GM18502 (cell line): ENCODE data around the gene TTC22.

ENCODE experiments used
- ATAC-seq: cut with Tn5 transposase; IDR thresholded peaks from one replicate; pipeline ENCODE4 v1.9.1; 2021; ENCODE audit warnings: mild to moderate bottlenecking; ENCODE audit not compliant: unreplicated experiment, poor library complexity

TTC22 gene

DNA sequence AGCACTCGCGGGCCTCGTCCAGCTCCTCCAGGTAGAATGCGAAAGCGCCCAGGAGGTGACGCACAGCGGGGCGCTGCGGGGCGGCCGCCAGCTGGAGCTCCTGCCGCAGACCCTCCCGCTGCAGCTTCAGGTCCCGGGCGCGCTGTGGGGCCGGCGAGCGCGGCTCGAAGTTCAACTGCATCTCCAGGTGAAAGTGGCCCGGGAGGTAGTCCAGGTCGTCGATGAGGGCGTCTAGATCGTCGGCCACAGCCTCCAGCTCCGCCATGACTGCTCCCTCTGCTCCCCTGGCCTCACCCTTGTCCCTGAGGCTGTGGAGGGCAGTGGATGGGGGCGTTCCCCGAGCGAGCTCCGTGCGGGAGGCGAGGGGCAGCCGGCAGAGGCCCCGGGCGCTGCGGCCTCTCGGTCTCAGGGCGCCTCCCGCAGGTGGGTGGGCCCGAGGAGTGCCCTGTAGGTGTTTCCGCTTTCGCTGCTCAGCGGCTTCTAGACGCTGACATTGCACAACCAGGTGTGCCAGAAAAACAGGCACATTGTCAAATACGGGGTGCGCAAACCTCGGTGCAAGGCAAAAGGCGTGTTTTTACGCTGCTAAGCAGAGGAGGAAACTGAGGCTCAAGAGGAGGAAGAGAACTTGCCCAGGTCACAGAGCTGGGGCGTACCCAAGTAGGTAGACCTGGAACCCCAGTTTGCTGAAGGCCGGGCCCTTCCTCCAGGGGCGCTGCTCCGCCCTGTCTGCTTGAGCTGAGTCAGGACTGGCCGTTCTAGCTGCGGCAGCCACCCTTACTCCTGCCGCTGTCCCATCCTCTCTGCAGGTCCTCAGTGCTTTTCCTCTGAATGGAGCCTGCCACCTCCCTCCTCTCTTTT lies at the start of gene TTC22:
Gene TTC22, minus strand, starts transcription at position 425 of the 861 bp plus-strand sequence. Its CDS starts 160 bp downstream, at position 265.
- ATAC-seq: peak; percentile 89

GRCh38 chr1:54850737-54851136 lies 49.6 kb upstream of the TTC22 start:
- ATAC-seq: no peak

GRCh38 chr1:54850069-54850730 lies 49.1 kb upstream of the TTC22 start:
- no peak for ATAC-seq

- no peak for ATAC-seq
Observed at GRCh38 chr1:54849219-54850068, 48.3 kb upstream of the TTC22 start.

- no peak for ATAC-seq
Observed at GRCh38 chr1:54848134-54848948, 47.2 kb upstream of the TTC22 start.

- ATAC-seq: no peak
Observed at GRCh38 chr1:54846716-54847284, 45.7 kb upstream of the TTC22 start.

DNA sequence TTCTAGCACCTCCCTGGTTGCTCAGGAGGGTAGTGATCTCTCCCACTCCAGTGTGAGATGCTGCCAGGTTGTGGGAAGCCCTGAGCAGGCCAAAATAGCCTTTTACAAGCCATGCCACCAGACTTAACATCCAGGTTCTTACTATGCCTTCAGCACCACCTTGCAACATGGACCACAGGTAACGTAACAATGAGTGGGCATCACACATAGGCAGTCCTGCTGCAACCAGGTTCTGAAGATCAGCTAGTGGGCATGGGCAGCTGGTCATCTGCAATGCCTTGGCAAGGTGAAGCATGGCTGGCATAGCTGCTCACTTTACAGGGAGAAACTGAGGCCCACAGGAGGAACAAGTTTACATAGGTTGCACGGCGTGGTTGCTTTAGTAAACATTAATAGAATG lies 45.2 kb upstream of the TTC22 start:
- ATAC-seq: no peak

GRCh38 chr1:54845772-54846171 lies 44.6 kb upstream of the TTC22 start:
- ATAC-seq: no peak

DNA sequence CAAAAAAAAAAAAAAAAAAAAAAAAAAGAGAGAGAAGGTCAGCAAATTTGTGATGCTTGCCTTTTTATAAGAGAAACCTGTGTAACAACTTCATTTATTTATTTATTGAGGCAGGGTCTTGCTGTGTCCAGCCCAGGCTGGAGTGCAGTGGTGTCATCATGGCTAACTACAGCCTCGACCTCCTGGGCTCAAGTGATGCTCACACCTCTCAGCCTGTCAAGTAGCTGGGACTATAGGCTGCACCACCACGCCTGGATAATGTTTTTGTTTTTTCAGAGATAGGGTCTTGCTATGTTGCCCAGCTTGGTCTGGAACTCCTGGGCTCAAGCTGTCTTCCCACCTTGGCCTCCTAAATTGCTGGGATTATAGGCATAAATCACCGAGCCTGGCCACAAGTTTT lies 43.4 kb upstream of the TTC22 start:
- ATAC-seq: no peak

DNA sequence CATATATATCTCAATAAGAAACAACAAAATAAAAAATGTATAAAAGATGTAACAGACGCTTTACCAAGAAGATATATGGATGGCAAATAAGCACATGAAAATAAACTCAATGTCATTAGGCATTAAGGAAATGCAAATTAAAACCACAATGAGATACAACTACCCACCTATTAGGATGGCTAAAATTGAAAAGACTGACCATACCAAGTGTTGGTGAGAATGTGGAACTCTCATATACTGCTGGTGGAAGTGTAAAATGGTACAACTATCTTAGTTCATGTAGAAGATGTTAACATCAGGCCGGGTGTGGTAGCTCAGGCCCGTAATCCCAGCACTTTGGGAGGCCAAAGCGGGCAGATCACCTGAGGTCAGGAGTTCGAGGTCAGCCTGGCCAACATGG lies 42.3 kb upstream of the TTC22 start:
- no peak for ATAC-seq

- ATAC-seq: no peak
Observed at GRCh38 chr1:54842963-54843362, 41.8 kb upstream of the TTC22 start.

- no peak for ATAC-seq
Observed at GRCh38 chr1:54842206-54842915, 41.2 kb upstream of the TTC22 start.

DNA sequence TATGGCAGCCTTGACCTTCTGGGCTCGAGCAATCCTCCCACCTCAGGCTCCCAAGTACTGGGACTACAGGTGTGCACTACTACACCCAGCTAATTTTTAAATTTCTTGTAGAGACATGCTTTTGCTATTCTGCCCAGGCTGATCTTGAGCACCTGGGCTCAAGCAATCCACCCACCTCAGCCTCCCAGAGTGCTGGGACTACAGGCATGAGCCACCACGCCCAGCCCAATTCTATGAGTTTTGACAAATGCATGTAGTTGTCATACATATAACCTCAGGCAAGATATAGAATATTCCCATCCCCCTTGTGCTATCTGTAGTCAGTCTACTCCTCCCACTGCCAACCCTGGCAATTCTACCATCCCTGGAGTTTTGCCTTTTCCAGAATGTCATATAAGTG lies 38.7 kb upstream of the TTC22 start:
- ATAC-seq: no peak

GRCh38 chr1:54838565-54839180 lies 37.5 kb upstream of the TTC22 start:
- ATAC-seq: no peak

DNA sequence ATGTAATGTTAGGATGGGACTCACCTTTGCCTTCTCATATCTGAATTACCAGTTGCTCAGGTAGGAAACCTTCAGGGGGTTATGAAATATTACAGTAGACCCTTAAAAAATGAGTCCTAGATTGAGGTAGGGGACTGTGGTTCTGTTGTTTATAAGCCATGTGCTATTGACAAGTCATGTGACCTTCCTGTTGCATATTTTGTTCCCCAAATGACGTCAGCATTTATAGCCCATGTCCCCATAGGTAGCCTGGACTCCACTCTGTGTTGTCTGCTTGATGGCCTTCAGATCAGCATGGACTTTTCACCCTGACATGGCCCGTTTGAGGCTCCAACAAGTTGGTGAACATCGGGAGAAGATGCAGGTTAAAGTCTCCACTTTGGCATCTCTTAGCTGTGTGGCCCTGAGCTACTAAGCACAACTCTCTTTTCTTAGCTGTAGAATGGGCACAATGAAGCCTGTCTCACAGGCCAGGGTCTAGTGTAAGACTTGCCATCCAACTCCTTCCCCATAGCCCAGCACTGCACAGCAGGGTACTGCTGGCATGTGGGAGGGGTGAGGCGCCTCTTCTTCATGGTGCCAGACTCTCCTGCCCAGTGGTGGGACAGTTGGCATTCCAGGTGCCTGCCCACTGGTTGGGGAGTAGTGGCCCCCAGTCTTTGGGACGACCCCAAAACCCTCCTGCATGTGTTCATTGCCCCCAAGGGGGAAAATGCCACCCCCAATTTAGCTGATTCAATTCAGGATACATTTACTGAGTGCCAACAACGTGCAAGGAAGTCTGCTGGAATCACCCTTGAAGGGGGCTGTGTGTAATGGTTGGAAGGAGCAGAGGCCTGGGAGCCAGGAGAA lies 36.1 kb upstream of the TTC22 start:
- ATAC-seq: no peak

- no peak for ATAC-seq
Observed at GRCh38 chr1:54836594-54836993, 35.5 kb upstream of the TTC22 start.

DNA sequence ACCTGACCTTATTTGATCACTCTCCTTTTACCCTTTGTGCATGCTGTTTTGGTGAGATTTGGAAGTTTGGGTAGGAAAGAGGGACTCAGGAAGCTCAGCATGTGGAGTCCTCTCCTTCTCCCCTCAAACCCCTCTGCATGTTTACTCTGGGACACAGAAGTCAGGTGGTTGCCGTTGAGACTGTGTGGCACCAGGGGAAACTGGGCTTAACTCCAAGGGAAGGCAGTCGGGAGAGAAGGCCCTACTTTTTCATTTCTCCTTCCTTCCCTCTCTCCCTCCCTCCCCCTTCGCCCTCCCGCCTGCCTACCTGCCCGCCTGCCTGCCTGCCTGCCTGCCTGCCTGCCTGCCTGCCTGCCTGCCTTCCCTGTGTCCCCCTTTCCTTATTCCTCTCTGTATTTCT lies 34.8 kb upstream of the TTC22 start:
- no peak for ATAC-seq
